ENCODE data around the gene HSD11B2. TPM values are rescaled to one million over a fixed set of nuclear protein-coding genes. Genes with fewer than 3 reads are reported as not detected.
A peak's percentile ranks its signal among the peaks of the same experiment; 100 is the strongest.

HSD11B2 gene
- total and polyA plus RNA-seq, 2 of the 4 experiments (the other 2 are of a cell fraction), result 0.26 TPM; not detected in 1

- Histone ChIP-seq H2AK9ac (replicated peaks; ENCODE audit: low read depth, low read length, poor library complexity) (no peak overlapping the region), H3K4ac (ENCODE audit: low read depth, low read length) (no peak overlapping the region), H3K4me2 (ENCODE audit: low read depth, low read length) (no peak overlapping the region), H4K8ac (ENCODE audit: low read depth in 2 of 2, low read length in 2 of 2) (no peak overlapping the region), H2AFZ (replicated peaks; ENCODE audit: low read length, poor library complexity) (peak overlapping the region; percentile 41), H3K9ac (ENCODE audit: low read depth, low read length) (no peak overlapping the region), H3K36me3 (ENCODE audit: control insufficient read depth, insufficient read depth, low read length) (no peaks in the 10 kb centered on the region), H3K4me3 (ENCODE audit: insufficient read depth, low read depth, low read length) (no peak overlapping the region), H3K79me1 (ENCODE audit: low read depth in 1 of 2, low read length in 2 of 2) (peaks cover 0 to 20% of the 10 kb centered on the region in 2 experiments; a peak in 3 of 4 replicates), H3K23ac (ENCODE audit: low read depth, low read length) (no peak overlapping the region), H3K14ac (replicated peaks; ENCODE audit: low read depth, low read length) (no peak overlapping the region), H2AK5ac (ENCODE audit: low read depth, low read length) (no peak overlapping the region), H3K9me1 (ENCODE audit: insufficient read depth, low read length) (no peaks in the 10 kb centered on the region), H2BK20ac (ENCODE audit: low read depth, low read length) (no peak overlapping the region), H2BK5ac (ENCODE audit: low read depth, low read length, poor library complexity, severe bottlenecking) (no peak overlapping the region), H4K5ac (ENCODE audit: low read depth, low read length) (no peak overlapping the region), H4K91ac (ENCODE audit: insufficient read depth, low read depth, low read length) (no peak overlapping the region), H3K18ac (ENCODE audit: low read depth, low read length) (no peak overlapping the region), H3K4me1 (ENCODE audit: control insufficient read depth, insufficient read depth, low read length) (peaks cover 13% of the 10 kb centered on the region), H3K27me3 (ENCODE audit: control insufficient read depth, insufficient read depth, low read length) (no peaks in the 10 kb centered on the region), H3K27ac (ENCODE audit: insufficient read depth, low read length) (no peak overlapping the region), H3K56ac (ENCODE audit: extremely low read depth, insufficient read depth, low read length) (no peak overlapping the region), H2BK15ac (ENCODE audit: low read depth, low read length) (no peak overlapping the region), H2BK120ac (ENCODE audit: low read depth, low read length) (no peak overlapping the region), H4K20me1 (ENCODE audit: insufficient read depth, low read length) (no peaks in the 10 kb centered on the region), H3K9me3 (ENCODE audit: control insufficient read depth, insufficient read depth, low read length) (no peaks in the 10 kb centered on the region)
- in situ Hi-C loops (cut with MboI; ENCODE audit: low sequenced_read_pairs) (no loop called here), dilution Hi-C loops (cut with HindIII; ENCODE audit: low sequenced_read_pairs, unreplicated experiment) (no loop called here), intact Hi-C loops (cut with micrococcal nuclease) (no loop called here)
- BruUV-seq (replicated peaks), result no TSS peak
- no peak for DNase-seq
- TF ChIP-seq CEBPB (IDR thresholded peaks at IDR 0.05; ENCODE audit: low read depth, low read length) (no peak), FOS (IDR thresholded peaks at IDR 0.05; ENCODE audit: low read depth, low read length) (no peak), RCOR1 (IDR thresholded peaks at IDR 0.05; ENCODE audit: insufficient replicate concordance, low read length) (no peak), SMC3 (IDR thresholded peaks at IDR 0.05; ENCODE audit: low read depth, low read length) (no peak), CHD1 (IDR thresholded peaks at IDR 0.05; ENCODE audit: low read depth, low read length) (no peak), RAD21 (IDR thresholded peaks at IDR 0.05; ENCODE audit: low read length) (no peak), MXI1 (IDR thresholded peaks at IDR 0.05; ENCODE audit: borderline replicate concordance, low read depth, low read length) (no peak), MAZ (IDR thresholded peaks at IDR 0.05; ENCODE audit: borderline replicate concordance, low read depth, low read length) (no peak), ELK1 (IDR thresholded peaks at IDR 0.05; ENCODE audit: borderline replicate concordance, low read depth, low read length) (no peak), MAFK (IDR thresholded peaks at IDR 0.05; ENCODE audit: low read depth, low read length) (no peak), BHLHE40 (IDR thresholded peaks at IDR 0.05; ENCODE audit: low read depth, low read length) (no peak)
- TF ChIP-seq, protein P1, sequence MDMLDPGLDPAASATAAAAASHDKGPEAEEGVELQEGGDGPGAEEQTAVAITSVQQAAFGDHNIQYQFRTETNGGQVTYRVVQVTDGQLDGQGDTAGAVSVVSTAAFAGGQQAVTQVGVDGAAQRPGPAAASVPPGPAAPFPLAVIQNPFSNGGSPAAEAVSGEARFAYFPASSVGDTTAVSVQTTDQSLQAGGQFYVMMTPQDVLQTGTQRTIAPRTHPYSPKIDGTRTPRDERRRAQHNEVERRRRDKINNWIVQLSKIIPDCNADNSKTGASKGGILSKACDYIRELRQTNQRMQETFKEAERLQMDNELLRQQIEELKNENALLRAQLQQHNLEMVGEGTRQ (IDR thresholded peaks at IDR 0.05; ENCODE audit: low read depth, low read length), result no peak
- TF ChIP-seq, protein P2, sequence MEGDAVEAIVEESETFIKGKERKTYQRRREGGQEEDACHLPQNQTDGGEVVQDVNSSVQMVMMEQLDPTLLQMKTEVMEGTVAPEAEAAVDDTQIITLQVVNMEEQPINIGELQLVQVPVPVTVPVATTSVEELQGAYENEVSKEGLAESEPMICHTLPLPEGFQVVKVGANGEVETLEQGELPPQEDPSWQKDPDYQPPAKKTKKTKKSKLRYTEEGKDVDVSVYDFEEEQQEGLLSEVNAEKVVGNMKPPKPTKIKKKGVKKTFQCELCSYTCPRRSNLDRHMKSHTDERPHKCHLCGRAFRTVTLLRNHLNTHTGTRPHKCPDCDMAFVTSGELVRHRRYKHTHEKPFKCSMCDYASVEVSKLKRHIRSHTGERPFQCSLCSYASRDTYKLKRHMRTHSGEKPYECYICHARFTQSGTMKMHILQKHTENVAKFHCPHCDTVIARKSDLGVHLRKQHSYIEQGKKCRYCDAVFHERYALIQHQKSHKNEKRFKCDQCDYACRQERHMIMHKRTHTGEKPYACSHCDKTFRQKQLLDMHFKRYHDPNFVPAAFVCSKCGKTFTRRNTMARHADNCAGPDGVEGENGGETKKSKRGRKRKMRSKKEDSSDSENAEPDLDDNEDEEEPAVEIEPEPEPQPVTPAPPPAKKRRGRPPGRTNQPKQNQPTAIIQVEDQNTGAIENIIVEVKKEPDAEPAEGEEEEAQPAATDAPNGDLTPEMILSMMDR (conservative IDR thresholded peaks at IDR 0.05; ENCODE audit: low read depth, low read length), result no peak
- POLR2A ChIA-PET (ENCODE audit: unreplicated experiment), result no interaction called here
- WGBS, 2 experiments (ENCODE audit: extremely low coverage in 2 of 2, insufficient read length in 1 of 2), result no CpG with 5 or more reads among the region's 3 CpGs
- CTCF ChIA-PET, result no interaction called here
- ATAC-seq (ENCODE audit: low read depth), result no peak
These were observed 55.9 kb downstream of the HSD11B2 start for GRCh38 chr16:67486805-67487204.

All from IMR-90 (cell line).